Daoy (cell line): ENCODE data around the gene AFAP1L1. TPM values are rescaled to one million over a fixed set of nuclear protein-coding genes. Genes with fewer than 3 reads are reported as not detected.
"Not testable (repeated sequence)": the region's sequence is repeated elsewhere in the genome, so short reads cannot be mapped to it uniquely, and the experiment has no call there.

Experiments
- DNase-seq: peaks from one replicate; pipeline ENCODE4 v3.0.0-alpha.2; 2015; ENCODE audit warnings: low read depth
- total RNA-seq: library from RNA; depleted of rRNA; stranded (reverse); fragments of >200 nt; shearing (Covaris generic); gene quantifications from 2 replicates; pipeline ENCODE4 v1.2.3, GENCODE V29; 2014; rRNA removed

AFAP1L1 gene
- total RNA-seq, 1 experiment from 2014 or later = 11.7 TPM

DNA sequence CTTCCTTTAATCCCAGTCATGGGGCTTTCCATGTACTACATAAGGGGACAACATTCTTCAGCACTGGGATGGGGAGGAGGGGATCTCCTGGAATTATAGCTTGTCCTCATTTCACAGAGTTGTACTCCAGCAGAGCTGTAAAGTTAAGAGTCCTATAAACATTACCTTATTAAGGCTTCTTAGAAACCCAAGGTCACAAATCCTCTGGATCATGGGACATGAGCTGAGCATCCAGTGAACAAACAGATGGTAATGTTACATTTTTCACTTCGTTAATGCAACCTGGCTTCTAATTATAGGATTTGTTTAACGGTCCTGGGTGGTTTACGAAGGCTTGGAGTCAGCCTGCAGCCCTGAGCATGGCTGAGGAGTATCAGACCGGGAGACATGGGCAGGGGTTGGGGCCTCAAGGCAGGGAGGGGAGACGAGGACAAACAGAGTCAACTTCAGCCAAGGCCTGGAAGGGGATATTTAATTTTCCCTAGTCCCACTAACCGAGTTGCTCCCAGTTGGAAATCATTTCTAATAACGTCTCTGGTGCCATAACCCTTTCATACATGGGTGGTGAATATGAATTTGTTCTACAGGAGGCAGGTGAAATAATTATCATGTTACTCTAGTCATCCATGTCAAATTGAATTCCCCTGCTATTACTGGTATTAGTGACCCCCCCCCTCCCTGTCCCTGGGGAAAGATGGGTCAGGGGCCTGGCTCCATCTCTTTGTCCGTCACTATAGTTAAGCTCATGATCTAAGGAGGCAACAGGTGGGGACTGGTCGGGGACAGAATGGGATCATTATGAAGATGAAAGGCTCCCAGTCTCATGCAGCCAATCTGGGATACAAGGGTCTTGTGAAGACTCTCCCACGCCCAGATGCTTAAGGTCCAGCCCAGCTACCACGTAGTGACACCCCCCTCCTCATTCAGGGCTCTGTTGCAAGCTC lies 118.2 kb downstream of the AFAP1L1 start:
- DNase-seq = no peak

DNA sequence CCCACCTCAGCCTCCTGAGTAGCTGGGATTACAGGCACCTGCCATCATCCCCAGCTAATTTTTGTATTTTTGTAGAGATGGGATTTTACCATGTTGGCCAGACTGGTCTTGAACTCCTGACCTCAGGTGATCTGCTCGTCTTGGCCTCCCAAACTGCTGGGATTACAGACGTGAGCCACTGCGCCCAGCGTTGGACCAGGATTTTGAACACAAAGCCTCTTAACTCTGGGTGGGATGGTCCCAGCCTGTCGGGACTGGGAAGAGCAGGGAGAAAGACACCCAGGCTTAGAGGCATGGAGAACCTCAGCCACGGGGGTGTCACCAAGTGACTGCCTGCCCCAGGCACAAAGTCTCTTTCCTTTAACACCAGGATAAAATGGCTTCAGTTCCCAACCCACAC lies 119.4 kb downstream of the AFAP1L1 start:
- DNase-seq = not testable (repeated sequence)

Other genes with a start within 250 kb of the AFAP1L1 start
- gene SH3TC2, start 208.8 kb upstream of the AFAP1L1 start, total RNA-seq = 0.30 and 0.91 TPM in 2 replicates
- gene ABLIM3, start 130.4 kb upstream of the AFAP1L1 start, total RNA-seq = 6.4 and 10.6 TPM in 2 replicates
- gene GRPEL2, start 73.6 kb downstream of the AFAP1L1 start, total RNA-seq = 30.7 and 33.4 TPM in 2 replicates
- 13.1 and 17.1 TPM in 2 replicates for gene PCYOX1L, start 86.2 kb downstream of the AFAP1L1 start, total RNA-seq
- not detected in 2 replicates for gene IL17B, start 107.4 kb downstream of the AFAP1L1 start, total RNA-seq